Astrocyte of the cerebellum (primary cell): ENCODE measurements around the gene CLSTN1.
A peak's percentile ranks its signal among the peaks of the same experiment; 100 is the strongest.

Experiments used
- DNase-seq: peaks from one replicate; pipeline ENCODE4 v3.0.0-alpha.2; 2011; ENCODE audit warnings: low read depth
- H3K4me3 ChIP-seq: 2 replicates; pipeline ENCODE4 v1.5.1; 2011; ENCODE audit warnings: mild to moderate bottlenecking, low read depth, low read length, moderate library complexity
- in situ Hi-C: cut with HindIII; loops from 2 replicates; pipeline ENCODE4 v1.10.0; 2017; ENCODE audit warnings: low sequenced_read_pairs
- TF ChIP-seq, protein P1 (sequence below): IDR thresholded peaks from 2 replicates; pipeline ENCODE4 v1.5.1; 2012; ENCODE audit warnings: low read length, low read depth, moderate library complexity, mild to moderate bottlenecking; ENCODE audit errors: missing control alignments

Gene CLSTN1

GRCh38 chr1:9703681-9704080 is 120.1 kb downstream of the CLSTN1 start:
- TF ChIP-seq, protein P1, sequence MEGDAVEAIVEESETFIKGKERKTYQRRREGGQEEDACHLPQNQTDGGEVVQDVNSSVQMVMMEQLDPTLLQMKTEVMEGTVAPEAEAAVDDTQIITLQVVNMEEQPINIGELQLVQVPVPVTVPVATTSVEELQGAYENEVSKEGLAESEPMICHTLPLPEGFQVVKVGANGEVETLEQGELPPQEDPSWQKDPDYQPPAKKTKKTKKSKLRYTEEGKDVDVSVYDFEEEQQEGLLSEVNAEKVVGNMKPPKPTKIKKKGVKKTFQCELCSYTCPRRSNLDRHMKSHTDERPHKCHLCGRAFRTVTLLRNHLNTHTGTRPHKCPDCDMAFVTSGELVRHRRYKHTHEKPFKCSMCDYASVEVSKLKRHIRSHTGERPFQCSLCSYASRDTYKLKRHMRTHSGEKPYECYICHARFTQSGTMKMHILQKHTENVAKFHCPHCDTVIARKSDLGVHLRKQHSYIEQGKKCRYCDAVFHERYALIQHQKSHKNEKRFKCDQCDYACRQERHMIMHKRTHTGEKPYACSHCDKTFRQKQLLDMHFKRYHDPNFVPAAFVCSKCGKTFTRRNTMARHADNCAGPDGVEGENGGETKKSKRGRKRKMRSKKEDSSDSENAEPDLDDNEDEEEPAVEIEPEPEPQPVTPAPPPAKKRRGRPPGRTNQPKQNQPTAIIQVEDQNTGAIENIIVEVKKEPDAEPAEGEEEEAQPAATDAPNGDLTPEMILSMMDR, result no peak
- H3K4me3 ChIP-seq, result no peak overlapping the region
- in situ Hi-C loops, result no loop called here
- no peak for DNase-seq

GRCh38 chr1:9703165-9703509 is 120.6 kb downstream of the CLSTN1 start:
- no peak overlapping the region for H3K4me3 ChIP-seq
- TF ChIP-seq, protein P1, result no peak
- DNase-seq, result no peak
- in situ Hi-C loops, result no loop called here

DNA sequence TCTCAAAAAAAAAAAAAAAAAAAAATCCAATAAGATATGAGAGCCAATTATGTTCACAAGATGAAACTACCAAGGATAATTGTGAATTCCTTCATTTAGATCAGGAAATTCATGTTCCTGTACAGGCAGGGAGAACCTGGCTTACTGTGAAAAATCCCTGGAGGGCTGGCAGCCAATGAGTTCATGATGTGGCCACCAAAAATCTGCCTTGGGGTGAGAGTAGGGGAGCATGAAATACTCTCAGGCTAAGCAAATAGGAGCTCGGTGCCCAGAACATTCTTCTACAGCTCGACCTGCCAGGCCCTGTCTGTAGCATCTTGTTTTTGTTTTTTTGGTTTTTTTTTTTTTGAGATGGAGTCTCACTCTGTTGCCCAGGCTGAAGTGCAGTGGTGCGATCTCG is 122.1 kb downstream of the CLSTN1 start:
- TF ChIP-seq, protein P1, result no peak
- no peak overlapping the region for H3K4me3 ChIP-seq
- no peak for DNase-seq
- in situ Hi-C loops, result no loop called here

- no peak overlapping the region for H3K4me3 ChIP-seq
- peak; percentile 40 for DNase-seq
- in situ Hi-C loops, result no loop called here
- TF ChIP-seq, protein P1, result no peak
These were observed 123.4 kb downstream of the CLSTN1 start for GRCh38 chr1:9700340-9700739.

- no peak for DNase-seq
- in situ Hi-C loops, result no loop called here
- TF ChIP-seq, protein P1, result no peak
- no peak overlapping the region for H3K4me3 ChIP-seq
These were observed 124.4 kb downstream of the CLSTN1 start for GRCh38 chr1:9699361-9699760.

DNA sequence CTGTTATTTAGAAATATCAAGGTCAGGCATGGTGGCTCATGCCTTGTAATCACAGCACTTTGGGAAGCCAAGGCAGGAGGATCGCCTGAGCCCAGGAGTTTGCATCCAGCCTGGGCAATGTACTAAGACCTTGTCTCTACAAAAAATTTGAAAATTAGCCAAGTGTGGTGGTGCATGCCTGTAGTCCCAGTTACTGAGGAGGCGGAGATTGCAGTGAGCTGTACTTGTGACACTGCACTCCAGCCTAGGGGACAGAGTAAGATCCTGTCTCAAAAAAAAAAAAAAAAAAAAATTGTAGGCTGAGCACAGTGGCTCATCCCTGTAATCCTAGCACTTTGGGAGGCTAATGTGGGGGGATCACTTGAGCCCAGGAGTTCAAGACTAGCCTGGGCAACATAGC is 127.0 kb downstream of the CLSTN1 start:
- no peak overlapping the region for H3K4me3 ChIP-seq
- no peak for DNase-seq
- in situ Hi-C loops, result no loop called here
- TF ChIP-seq, protein P1, result no peak

- in situ Hi-C loops, result no loop called here
- TF ChIP-seq, protein P1, result no peak
- DNase-seq, result no peak
- H3K4me3 ChIP-seq, result no peak overlapping the region
These were observed 132.1 kb downstream of the CLSTN1 start for GRCh38 chr1:9691691-9692090.
